Superior temporal gyrus (tissue), 1 donor: ENCODE results near the gene MVD.

ENCODE experiments used
- DNase-seq: peaks from one replicate; pipeline ENCODE4 v3.0.0-alpha.2; 2016; ENCODE audit errors: extremely low spot score

MVD gene

GRCh38 chr16:88608076-88608475 is 54.8 kb downstream of the MVD start:
- DNase-seq: no peak

DNA sequence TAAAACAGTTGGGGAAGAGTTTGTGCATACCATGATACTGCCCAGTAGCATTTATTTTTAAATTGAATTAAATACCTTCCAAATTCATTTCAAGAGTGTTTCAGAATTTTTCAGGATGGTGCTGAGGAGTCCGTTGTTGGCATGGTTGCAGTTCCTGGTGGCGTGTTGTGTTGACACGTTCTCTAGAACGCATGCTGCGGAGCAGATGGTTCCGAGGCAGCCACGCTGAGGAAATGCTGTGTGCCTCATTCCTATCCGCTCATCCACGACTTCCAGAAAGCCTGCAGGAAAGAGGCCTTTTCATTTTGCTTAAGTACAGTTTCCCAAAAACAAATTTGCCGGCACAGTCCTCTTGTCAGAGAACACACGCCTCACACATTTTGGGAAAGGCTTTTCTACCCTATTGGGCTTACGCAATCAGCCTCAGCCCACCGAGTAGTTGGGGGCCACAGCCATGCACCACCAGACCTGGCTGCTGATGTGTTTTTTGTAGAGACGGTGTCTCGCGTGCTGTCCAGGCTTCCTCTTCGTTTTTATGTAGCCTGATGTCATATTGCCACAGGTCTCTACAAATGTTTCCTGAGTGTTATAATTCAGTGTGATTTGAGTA is 56.6 kb downstream of the MVD start:
- DNase-seq: peak; percentile 35

DNA sequence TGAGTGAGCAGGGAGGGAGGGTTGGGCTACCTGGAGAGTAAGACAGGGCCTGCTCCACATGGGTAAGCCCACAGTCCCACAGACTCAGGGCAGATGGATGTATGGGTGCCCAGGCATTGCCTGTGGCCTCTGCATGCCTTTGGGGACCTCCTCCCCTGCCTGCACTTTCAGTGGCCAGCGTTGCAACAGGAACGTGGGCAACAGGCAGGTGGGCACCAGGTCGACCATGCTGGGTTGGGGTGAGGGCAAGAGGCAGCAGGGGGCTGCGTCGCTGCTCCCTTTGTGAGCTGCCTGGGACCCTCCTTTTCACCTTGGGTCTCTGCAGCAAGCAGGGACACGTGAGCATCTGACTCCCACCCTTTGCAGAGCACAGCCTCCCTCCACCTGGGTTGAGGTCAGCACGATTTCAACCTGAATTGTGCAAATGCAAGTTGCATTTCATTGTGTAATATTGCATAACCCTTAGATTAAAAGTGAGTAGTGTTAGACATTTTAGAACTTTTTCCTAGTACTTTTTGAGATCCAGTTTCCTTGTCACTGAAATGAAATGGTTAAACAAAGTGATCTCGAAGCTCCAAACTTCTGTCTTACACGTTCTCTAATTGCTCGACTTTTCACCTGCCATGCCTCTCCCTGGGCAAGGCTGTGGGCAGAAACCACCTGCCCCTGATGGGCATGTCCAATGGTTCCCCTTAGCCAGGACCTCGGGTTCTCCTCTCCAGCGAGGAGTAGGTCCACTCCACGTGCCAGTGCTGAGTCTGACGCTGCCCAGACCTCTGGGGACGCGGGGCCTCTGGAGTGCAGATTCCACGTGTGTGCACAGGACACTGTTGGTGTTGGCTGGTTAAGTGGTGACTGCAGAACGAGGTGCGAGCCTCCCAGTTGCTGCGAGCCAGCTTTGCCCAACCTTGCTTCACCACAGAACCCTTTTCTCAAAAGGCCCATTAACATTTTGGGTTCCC is 57.4 kb downstream of the MVD start:
- no peak for DNase-seq

- no peak for DNase-seq
Observed at GRCh38 chr16:88602091-88602490, 60.8 kb downstream of the MVD start.
